Measurements from ENCODE around the gene OBP2B.

OBP2B gene

DNA sequence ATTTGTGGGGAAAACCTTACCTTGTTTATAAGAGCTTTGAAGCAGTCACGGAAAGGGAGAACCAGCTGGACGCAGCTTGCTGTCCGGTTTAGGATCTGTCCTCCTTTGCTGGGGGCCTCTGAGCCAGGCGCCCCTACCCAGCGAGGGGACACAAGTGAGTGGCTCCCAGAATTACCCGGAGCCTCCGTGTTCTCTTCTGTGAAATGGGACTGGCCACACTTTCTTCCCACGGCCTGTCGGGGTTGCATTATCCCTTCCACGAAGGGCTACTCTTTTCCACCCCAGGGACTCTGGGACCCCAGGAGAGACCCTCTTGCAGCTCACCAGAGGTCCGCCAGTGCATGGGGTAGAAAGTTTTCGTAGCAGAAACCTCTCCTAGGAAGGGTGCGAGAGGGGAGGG is 44.9 kb downstream of the OBP2B start:
- no peak for DNase-seq

- peak; percentile 72 for DNase-seq
Observed at GRCh38 chr9:133163504-133164172, 45.4 kb downstream of the OBP2B start, which contains the start of gene GBGT1. Gene GBGT1 (minus strand): TSS chr9:133163914. CDS start chr9:133162412, 1,502 bp downstream.

DNA sequence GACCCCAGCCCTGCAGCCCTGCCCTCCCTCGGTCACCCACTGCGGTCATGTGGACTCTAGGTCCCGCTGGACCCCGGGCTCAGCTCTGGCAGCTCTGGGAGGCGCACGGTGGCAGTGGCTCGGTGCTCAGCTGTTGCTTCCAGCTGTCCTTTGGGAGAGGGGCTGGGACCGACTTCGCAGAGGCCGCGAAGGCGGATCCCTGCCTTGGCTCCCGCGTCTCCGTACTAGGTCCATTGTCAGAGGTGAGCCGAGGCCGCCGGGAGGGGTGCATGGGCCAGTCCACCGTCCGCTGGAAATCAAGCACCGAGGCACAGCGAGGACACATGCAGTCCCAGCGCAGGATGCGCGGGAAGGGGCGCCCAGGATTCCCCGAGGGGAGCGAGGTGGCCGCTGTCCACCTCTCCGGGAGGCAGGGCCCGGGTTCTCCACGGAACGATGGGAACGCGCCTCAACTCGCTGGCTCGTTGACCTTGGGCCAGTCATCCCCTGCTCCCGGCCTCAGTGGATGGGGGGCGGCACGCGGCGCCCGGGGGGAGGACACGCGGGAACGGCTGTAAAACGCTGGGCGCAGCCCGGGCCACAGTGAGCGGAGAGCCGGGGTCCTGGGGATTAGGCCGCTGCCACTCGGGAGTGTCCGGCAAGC is 46.1 kb downstream of the OBP2B start:
- no peak for DNase-seq

DNA sequence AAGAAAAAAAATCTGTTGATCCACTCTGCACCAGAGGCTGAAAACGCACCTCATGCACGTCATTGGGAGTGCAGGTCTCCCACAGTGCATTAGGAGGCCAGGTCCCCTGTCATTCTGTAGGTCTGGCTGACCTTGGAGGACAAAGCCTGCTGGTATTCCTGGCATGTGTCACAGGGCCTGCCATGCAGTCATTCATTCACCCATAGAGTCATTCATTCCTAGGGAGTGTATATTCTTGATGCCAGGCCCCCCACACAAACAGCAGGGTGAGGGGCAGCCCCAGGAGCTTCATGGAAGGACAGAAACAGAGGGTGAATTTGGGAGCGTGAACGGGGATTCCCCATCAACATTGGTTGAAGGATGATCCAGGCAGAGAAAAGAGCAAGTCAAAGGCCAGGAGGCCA is 47.5 kb downstream of the OBP2B start:
- DNase-seq, result no peak

DNA sequence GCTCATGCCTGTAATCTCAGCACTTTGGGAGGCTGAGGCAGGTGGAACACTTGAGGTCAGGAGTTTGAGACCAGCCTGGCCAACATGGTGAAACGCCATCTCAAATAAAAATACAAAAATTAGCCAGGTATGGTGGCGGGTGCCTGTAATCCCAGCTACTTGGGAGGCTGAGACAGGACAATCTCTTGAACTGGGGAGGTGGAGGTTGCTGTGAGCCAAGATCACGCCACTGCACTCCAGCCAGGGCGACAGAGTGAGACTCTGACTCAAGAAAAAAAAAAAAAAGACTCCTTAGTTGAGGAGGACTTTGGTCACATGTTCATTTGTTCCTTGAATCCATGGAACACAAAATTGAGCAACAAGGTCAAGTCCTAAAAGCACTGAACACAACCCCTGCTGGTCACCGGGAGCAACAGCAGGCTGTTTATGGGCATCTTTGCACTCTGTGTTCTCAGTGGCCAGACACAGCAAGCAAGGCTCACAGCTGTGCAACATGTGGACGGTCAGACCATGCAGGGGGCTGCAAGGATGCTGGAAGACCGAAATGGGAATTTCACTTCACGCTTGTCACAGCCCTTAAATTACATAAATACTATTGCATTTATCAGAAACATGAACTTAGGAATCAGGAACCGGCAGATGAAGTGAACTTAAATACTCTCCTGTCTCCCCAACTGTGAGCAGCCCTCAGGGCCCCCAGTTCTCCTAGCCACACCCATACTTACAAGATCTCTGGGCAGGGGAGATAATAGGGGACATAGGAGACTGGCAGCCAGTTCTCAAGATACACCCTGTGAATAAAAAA is 48.1 kb downstream of the OBP2B start:
- peak; percentile 26 for DNase-seq

DNA sequence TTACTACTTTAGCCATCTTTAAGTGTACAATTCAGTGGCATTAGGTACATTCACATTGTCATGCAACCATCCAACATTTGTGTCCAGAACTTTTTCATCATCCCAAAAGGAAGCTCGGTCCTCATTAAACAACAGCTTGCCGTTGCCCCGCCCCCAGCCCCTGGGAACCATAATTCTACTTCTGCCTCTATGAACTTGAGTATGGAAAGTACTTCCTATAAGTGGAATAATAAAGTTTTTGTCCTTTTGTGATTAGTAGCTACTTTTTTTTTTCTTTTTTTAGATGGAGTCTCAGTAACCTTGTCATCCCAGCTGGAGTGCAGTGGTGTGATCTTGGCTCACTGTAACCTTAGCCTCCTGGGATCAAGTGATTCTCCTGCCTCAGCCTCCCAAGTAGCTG is 50.4 kb downstream of the OBP2B start:
- no peak for DNase-seq

Data from GDM1 (cell line).